ENCODE results near the gene GNG7.
"Not testable (repeated sequence)": the region's sequence is repeated elsewhere in the genome, so short reads cannot be mapped to it uniquely, and the experiment has no call there.

Gene GNG7

GRCh38 chr19:2713170-2713569 lies 10.7 kb upstream of the GNG7 start:
- not testable (repeated sequence) for DNase-seq

- DNase-seq, result no peak
Observed at GRCh38 chr19:2711875-2712205, 9.3 kb upstream of the GNG7 start.

GRCh38 chr19:2711172-2711874 lies 8.8 kb upstream of the GNG7 start:
- DNase-seq, result no peak

GRCh38 chr19:2706251-2706650 lies 3.8 kb upstream of the GNG7 start:
- DNase-seq, result no peak

GRCh38 chr19:2703691-2704216 lies 1.3 kb upstream of the GNG7 start:
- no peak for DNase-seq

- no peak for DNase-seq
Observed at GRCh38 chr19:2703077-2703437, 563 bp upstream of the GNG7 start.

GRCh38 chr19:2701361-2702169 lies 929 bp downstream of the GNG7 start:
- no peak for DNase-seq

GRCh38 chr19:2700660-2701360 lies 1.7 kb downstream of the GNG7 start:
- DNase-seq, result no peak

- DNase-seq, result no peak
Observed at GRCh38 chr19:2699413-2700140, 2.9 kb downstream of the GNG7 start.

GRCh38 chr19:2694196-2694595 lies 8.3 kb downstream of the GNG7 start:
- no peak for DNase-seq

GRCh38 chr19:2693492-2694160 lies 8.9 kb downstream of the GNG7 start:
- no peak for DNase-seq

GRCh38 chr19:2691951-2692350 lies 10.5 kb downstream of the GNG7 start:
- no peak for DNase-seq

- no peak for DNase-seq
Observed at GRCh38 chr19:2690856-2691255, 11.6 kb downstream of the GNG7 start.

- no peak for DNase-seq
Observed at GRCh38 chr19:2686360-2686759, 16.1 kb downstream of the GNG7 start.

GRCh38 chr19:2685204-2685704 lies 17.2 kb downstream of the GNG7 start:
- DNase-seq, result no peak

- DNase-seq, result no peak
Observed at GRCh38 chr19:2683430-2684003, 19.0 kb downstream of the GNG7 start.

- no peak for DNase-seq
Observed at GRCh38 chr19:2680808-2681207, 21.7 kb downstream of the GNG7 start.

- DNase-seq, result no peak
Observed at GRCh38 chr19:2679439-2679838, 23.1 kb downstream of the GNG7 start.

- DNase-seq, result not testable (repeated sequence)
Observed at GRCh38 chr19:2678948-2679347, 23.5 kb downstream of the GNG7 start.

GRCh38 chr19:2678044-2678671 lies 24.3 kb downstream of the GNG7 start:
- no peak for DNase-seq

GRCh38 chr19:2676823-2677222 lies 25.7 kb downstream of the GNG7 start:
- DNase-seq, result no peak

All from central memory CD4-positive, alpha-beta T cell (primary cell).